Measurements from ENCODE around the gene ZC3HAV1. TPM values are rescaled to one million over a fixed set of nuclear protein-coding genes. Genes with fewer than 3 reads are reported as not detected.

The ZC3HAV1 gene
- 22.1 and 32.4 TPM in 2 replicates for total RNA-seq

GRCh38 chr7:139109188-139109982 lies at the start of gene ZC3HAV1:
Gene ZC3HAV1 (minus strand): TSS chr7:139109720. CDS start chr7:139109331, 389 bp downstream.

GRCh38 chr7:139035586-139036353 lies 73.8 kb downstream of the ZC3HAV1 start, which contains the start of gene ZC3HAV1L:
Gene ZC3HAV1L (minus strand): TSS chr7:139036042. CDS start chr7:139036017, 25 bp downstream.

Other genes starting within 250 kb of the ZC3HAV1 start
- 0.82 and 3.9 TPM in 2 replicates for gene KIAA1549, start 128.3 kb downstream of the ZC3HAV1 start, total RNA-seq
- gene ZC3HAV1L, start 73.7 kb downstream of the ZC3HAV1 start, total RNA-seq, result 14.8 and 21.4 TPM in 2 replicates
- 2.8 and 3.6 TPM in 2 replicates for gene UBN2, start 121.5 kb upstream of the ZC3HAV1 start, total RNA-seq
- 6.3 and 10.8 TPM in 2 replicates for gene FMC1, start 231.6 kb upstream of the ZC3HAV1 start, total RNA-seq

All from pericardium fibroblast (primary cell).